ENCODE results near the gene IGFBPL1.
"Not testable (repeated sequence)": the region's sequence is repeated elsewhere in the genome, so short reads cannot be mapped to it uniquely, and the experiment has no call there.

Gene IGFBPL1

GRCh38 chr9:38384990-38385848 is 39.0 kb downstream of the IGFBPL1 start:
- H3K4me3 ChIP-seq (ENCODE audit: low read depth, low read length): no peak overlapping the region
- TF ChIP-seq CTCF (IDR thresholded peaks at IDR 0.05; ENCODE audit: low read depth, low read length, missing control alignments): no peak
- no peak for DNase-seq (ENCODE audit: low read depth)
- in situ Hi-C loops (cut with HindIII; ENCODE audit: low sequenced_read_pairs): loop anchor here (25.0 kb wide), 1 partner anchor 648 kb away; no protein-coding TSS in a partner anchor

GRCh38 chr9:38382141-38382540 is 42.1 kb downstream of the IGFBPL1 start:
- no peak overlapping the region for H3K4me3 ChIP-seq (ENCODE audit: low read depth, low read length)
- no peak for DNase-seq (ENCODE audit: low read depth)
- in situ Hi-C loops (cut with HindIII; ENCODE audit: low sequenced_read_pairs): loop anchor here (25.0 kb wide), 1 partner anchor 645 kb away; no protein-coding TSS in a partner anchor
- TF ChIP-seq CTCF (IDR thresholded peaks at IDR 0.05; ENCODE audit: low read depth, low read length, missing control alignments): no peak

- DNase-seq (ENCODE audit: low read depth): no peak
- no peak for TF ChIP-seq CTCF (IDR thresholded peaks at IDR 0.05; ENCODE audit: low read depth, low read length, missing control alignments)
- H3K4me3 ChIP-seq (ENCODE audit: low read depth, low read length): no peak overlapping the region
- in situ Hi-C loops (cut with HindIII; ENCODE audit: low sequenced_read_pairs): loop anchor here (25.0 kb wide), 1 partner anchor 644 kb away; no protein-coding TSS in a partner anchor
Measured at GRCh38 chr9:38380872-38381534, 43.3 kb downstream of the IGFBPL1 start.

- DNase-seq (ENCODE audit: low read depth): no peak
- no peak for TF ChIP-seq CTCF (IDR thresholded peaks at IDR 0.05; ENCODE audit: low read depth, low read length, missing control alignments)
- in situ Hi-C loops (cut with HindIII; ENCODE audit: low sequenced_read_pairs): loop anchor here (25.0 kb wide), 1 partner anchor 643 kb away; no protein-coding TSS in a partner anchor
- no peak overlapping the region for H3K4me3 ChIP-seq (ENCODE audit: low read depth, low read length)
Measured at GRCh38 chr9:38380230-38380871, 43.9 kb downstream of the IGFBPL1 start.

- in situ Hi-C loops (cut with HindIII; ENCODE audit: low sequenced_read_pairs): loop anchor here (25.0 kb wide), 1 partner anchor 640 kb away; no protein-coding TSS in a partner anchor
- not testable (repeated sequence) for DNase-seq (ENCODE audit: low read depth)
Measured at GRCh38 chr9:38377336-38378083, 46.7 kb downstream of the IGFBPL1 start.

GRCh38 chr9:38376021-38376670 is 48.1 kb downstream of the IGFBPL1 start:
- in situ Hi-C loops (cut with HindIII; ENCODE audit: low sequenced_read_pairs): loop anchor here (25.0 kb wide), 1 partner anchor 639 kb away; no protein-coding TSS in a partner anchor

More at GRCh38 chr9:38377336-38378083, 46.7 kb downstream of the IGFBPL1 start:
- H3K4me3 ChIP-seq (ENCODE audit: low read depth, low read length): not testable (repeated sequence)

More at GRCh38 chr9:38376021-38376670, 48.1 kb downstream of the IGFBPL1 start:
- no peak for TF ChIP-seq CTCF (IDR thresholded peaks at IDR 0.05; ENCODE audit: low read depth, low read length, missing control alignments)
- H3K4me3 ChIP-seq (ENCODE audit: low read depth, low read length): no peak overlapping the region
- DNase-seq (ENCODE audit: low read depth): no peak

All from astrocyte of the cerebellum (primary cell).